Dermis blood vessel endothelial cell (primary cell): Measurements from ENCODE around the gene CSK. TPM values are rescaled to one million over a fixed set of nuclear protein-coding genes. Genes with fewer than 3 reads are reported as not detected.

Experiments used
- DNase-seq: peaks from one replicate; pipeline ENCODE4 v3.0.0; 2010
- total RNA-seq: library from RNA; depleted of rRNA; stranded (reverse); fragments of >200 nt; gene quantifications from 2 replicates; pipeline ENCODE4 v1.2.3, GENCODE V29; 2014

The CSK gene
- total RNA-seq, 1 donor from 2014 or later = 31.5 TPM

GRCh38 chr15:74844319-74845207 lies 62.7 kb downstream of the CSK start:
- DNase-seq = no peak

DNA sequence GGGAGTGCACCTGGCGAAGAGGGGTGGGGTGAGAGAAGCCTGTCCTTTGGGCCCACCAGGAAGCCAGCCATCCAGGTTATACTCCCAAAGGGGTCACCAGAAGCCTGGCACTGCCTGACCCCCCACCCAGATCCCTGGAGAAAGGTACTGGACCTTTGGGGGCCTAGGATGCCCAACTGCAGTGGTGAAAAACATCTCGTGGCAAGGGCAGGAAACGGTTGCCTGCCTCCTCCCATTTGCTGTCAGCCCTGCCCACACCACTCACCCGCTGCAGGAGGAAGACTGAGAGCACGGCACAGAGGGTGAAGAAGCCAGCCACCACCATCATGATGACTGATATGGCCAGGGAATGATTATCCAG lies 63.3 kb downstream of the CSK start:
- DNase-seq = no peak

GRCh38 chr15:74845581-74845980 lies 63.7 kb downstream of the CSK start:
- DNase-seq = no peak

- DNase-seq = no peak
These were observed 65.6 kb downstream of the CSK start for GRCh38 chr15:74847432-74847831.

DNA sequence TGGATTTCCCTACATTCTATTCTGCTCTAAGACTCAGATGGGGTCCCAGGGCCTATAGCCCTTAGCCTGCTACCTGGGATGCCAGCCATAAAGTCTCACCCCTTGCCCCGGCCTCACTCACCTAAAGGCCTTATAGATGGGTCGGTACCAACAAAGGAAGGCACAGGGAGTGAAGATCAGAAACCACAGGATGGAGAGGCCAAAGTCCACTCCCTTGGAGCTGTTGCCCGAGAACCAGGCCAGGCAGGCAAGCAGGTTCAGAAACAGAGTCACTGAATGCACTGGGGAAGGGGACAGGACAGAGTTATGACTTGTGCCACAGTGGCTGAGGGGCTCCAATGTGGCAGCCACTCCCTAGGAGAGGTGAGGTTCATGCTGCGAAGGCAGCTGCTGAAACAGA lies 68.5 kb downstream of the CSK start:
- no peak for DNase-seq

DNA sequence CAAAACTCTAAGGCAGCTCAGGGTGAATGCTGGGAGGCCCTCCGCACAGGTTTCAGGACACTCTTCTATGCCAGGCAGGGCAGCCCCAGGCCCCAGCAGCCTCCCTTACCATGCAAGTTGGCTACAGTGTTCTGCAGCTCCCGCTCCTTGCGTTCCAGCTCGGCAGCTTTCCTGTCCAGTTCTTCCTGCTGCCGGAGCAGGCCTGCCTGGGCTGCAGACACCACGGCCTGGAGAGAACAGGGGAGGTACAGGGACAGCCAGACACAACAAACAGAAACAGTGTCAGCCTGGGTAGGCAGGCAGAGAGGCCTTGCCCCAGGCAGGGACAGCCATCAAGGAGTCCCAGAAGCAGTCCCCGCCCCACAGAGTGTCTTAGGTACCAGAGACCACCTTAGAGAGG lies 70.1 kb downstream of the CSK start:
- no peak for DNase-seq

Other genes starting within 250 kb of the CSK start
- 4.6 and 6.1 TPM in 2 replicates for gene ARID3B, start 240.9 kb upstream of the CSK start, total RNA-seq
- gene CLK3, start 166.2 kb upstream of the CSK start, total RNA-seq = 68.3 and 81.5 TPM in 2 replicates
- gene EDC3, start 86.1 kb upstream of the CSK start, total RNA-seq = 21.4 and 31.4 TPM in 2 replicates
- gene CYP1A1, start 56.6 kb upstream of the CSK start, total RNA-seq = 37.6 and 89.4 TPM in 2 replicates
- gene CYP1A2, start 33.2 kb upstream of the CSK start, total RNA-seq = not detected in 2 replicates
- not detected in 2 replicates for gene LMAN1L, start 30.8 kb downstream of the CSK start, total RNA-seq
- not detected in 2 replicates for gene CPLX3, start 44.5 kb downstream of the CSK start, total RNA-seq
- gene ULK3, start 61.1 kb downstream of the CSK start, total RNA-seq = 31.0 and 39.3 TPM in 2 replicates
- 32.5 and 46.0 TPM in 2 replicates for gene SCAMP2, start 91.3 kb downstream of the CSK start, total RNA-seq
- gene MPI, start 108.0 kb downstream of the CSK start, total RNA-seq = 47.0 and 89.3 TPM in 2 replicates
- 41.0 and 57.0 TPM in 2 replicates for gene FAM219B, start 124.8 kb downstream of the CSK start, total RNA-seq
- 47.5 and 79.2 TPM in 2 replicates for gene COX5A, start 156.0 kb downstream of the CSK start, total RNA-seq
- 25.8 and 31.1 TPM in 2 replicates for gene RPP25, start 174.7 kb downstream of the CSK start, total RNA-seq
- 9.5 and 11.6 TPM in 2 replicates for gene SCAMP5, start 213.5 kb downstream of the CSK start, total RNA-seq
- gene PPCDC, start 241.5 kb downstream of the CSK start, total RNA-seq = 14.0 and 14.5 TPM in 2 replicates